Skeletal muscle cell (primary cell): ENCODE data around the gene CACNG3.
"Not testable (repeated sequence)": the region's sequence is repeated elsewhere in the genome, so short reads cannot be mapped to it uniquely, and the experiment has no call there.

Experiments
- DNase-seq: peaks from one replicate; pipeline ENCODE4 v3.0.0-alpha.2; 2010; ENCODE audit warnings: low read depth
- H3K4me3 ChIP-seq: 2 replicates; pipeline ENCODE4 v1.5.1; 2011; ENCODE audit warnings: low read depth, mild to moderate bottlenecking, control low read depth, low read length, moderate library complexity

CACNG3 gene

DNA sequence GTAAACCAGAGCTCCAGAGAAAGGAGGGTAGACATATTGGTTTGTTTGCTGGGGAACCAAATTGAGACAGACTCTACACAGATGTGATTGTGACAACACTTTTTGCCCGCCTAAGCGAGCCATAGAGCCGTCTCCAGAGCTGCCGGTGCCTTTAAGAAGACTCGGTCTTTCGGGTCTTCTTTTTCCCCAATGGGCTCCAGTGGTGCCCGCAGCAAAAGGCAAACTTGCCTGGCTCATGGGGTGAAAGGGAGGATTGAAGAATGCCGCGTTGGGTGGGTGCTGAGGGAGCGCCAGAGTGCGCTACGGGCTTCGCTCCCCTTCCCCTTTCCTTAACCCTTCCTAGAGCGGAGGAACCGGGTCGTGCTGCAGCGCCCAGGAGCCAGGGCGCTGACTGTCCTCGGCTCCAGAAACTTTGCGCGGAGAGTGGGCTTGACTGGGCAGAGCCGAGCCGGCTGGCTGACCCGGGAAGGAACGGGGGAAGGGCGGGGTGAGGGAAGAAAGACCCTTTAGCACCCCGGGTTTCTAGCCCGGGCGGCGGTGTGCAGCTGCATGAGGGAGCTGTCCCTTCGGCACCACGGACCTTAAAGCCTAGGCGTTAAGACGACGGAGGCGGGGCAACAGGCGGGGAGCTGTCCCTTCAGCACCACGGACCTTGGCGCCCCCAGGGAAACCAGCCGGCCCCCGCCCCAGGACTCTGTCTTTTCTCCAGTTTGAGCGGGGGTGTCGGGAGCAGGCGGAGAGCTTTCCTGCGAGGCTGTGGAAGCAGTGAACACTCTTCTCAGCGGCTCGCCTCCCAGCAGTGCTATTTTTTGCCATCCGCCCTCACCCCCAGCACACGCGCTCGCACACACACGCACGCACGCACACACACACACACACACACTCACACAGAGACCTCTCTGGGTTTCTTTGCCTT lies at the start of gene CACNG3:
CACNG3 (plus strand) TSS at position 880 of the 916 bp plus-strand sequence. CDS start 420 bp downstream, outside the sequence.
- H3K4me3 ChIP-seq: no peak within 1 kb of the TSS
- DNase-seq: no peak

- no peak for DNase-seq
- no peak overlapping the region for H3K4me3 ChIP-seq
These were observed 49.2 kb upstream of the CACNG3 start for GRCh38 chr16:24206926-24207325.

- no peak overlapping the region for H3K4me3 ChIP-seq
- no peak for DNase-seq
These were observed 47.4 kb upstream of the CACNG3 start for GRCh38 chr16:24208710-24209109.

DNA sequence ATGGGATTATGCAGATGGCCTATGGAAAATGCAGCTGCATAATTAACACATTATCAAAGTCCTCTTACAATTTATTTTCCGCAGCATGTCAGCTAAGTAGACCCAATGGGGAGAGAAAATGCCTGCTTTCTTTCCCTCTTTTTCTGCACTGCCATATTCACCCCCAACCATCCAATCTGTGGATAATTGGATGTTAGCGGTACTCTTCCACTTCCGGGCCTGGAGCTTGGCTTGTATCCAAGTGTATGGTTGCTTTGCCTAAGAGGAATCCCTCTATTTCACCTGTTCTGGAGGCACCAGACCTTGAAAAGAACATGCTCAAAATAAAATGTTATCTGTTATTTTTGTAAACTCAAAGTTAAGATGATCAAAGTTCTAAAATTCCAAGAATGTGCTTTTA lies 41.1 kb upstream of the CACNG3 start:
- no peak for DNase-seq
- H3K4me3 ChIP-seq: no peak overlapping the region

DNA sequence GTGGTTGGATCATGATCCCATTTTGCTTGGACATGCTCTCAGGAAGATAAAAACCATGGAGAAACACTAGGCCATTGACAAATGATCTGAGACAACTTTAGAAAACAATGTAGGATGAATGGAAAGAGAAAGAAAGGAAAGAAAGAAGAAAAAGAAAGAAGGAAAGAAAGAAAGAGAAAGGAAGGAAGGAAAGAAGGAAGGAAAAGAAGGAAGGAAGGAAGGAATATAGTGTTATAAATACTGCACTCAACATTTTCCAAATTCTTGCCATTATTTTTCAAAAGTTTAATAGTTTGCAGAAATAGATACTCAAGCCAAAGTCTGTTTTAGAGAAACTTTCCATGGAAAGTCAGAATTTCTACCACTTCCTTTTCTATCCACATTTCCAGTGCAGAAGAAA lies 39.2 kb upstream of the CACNG3 start:
- no peak for DNase-seq
- H3K4me3 ChIP-seq: no peak overlapping the region

DNA sequence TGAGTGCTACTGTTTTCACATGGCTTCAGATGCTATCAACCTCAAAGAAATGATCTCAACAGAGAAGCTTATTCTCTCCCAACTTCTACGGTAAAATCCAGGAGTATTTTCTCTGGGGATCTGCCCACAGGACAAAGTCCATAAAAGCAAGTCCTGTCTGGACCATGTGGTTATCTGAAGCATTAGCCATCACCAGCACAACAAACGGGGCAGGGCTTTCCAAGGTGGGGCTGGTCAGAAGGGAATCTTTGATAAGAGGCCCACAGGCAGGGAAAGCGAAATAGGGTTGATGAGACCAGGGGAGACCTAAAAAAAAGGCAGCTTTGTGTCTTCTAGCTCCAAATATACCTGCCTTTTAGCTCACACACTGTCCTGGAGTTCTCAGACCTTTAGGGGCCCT lies 38.7 kb upstream of the CACNG3 start:
- no peak for DNase-seq
- no peak overlapping the region for H3K4me3 ChIP-seq

GRCh38 chr16:24218299-24218698 lies 37.8 kb upstream of the CACNG3 start:
- no peak for DNase-seq
- H3K4me3 ChIP-seq: no peak overlapping the region

DNA sequence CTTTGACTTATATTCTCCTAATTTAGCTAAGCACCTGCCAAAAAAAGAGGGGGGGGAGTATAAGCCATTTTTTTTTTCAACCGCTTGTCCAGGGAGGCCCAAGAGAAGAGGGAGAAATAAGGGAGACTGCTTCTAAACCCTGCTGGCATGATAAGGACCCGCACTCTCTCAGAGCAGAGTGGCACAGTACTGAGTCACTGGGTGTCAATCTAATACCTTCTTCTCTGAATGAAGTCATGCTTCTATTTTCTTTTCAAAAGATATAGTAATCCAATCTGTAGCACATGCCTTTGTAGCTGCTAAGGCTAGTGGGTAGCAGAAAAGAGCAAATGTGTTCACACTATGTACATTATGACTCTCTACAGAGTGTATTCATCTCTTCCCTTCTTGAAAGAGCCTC lies 34.9 kb upstream of the CACNG3 start:
- H3K4me3 ChIP-seq: no peak overlapping the region
- DNase-seq: no peak

- DNase-seq: no peak
- no peak overlapping the region for H3K4me3 ChIP-seq
These were observed 27.6 kb upstream of the CACNG3 start for GRCh38 chr16:24228514-24228913.

- H3K4me3 ChIP-seq: no peak overlapping the region
- no peak for DNase-seq
These were observed 23.2 kb upstream of the CACNG3 start for GRCh38 chr16:24232936-24233335.

DNA sequence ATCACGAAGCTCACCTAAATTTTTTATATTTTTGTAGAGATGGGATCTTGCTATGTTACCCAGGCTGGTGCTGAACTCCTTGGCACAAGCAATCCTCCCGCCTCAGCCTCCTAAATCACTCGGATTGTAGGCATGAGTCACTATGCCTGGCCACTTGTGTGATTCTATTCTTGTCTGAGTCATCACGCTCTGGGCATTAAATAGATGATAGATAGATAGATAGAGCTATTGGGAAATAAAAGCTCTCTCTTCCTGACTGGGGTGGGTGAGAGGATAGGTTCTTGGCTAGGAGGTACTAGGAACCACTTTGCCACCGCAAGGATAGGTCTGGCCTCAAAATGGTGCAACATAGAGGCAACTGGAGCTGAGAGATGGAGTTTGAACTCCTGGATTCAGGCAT lies 21.4 kb upstream of the CACNG3 start:
- H3K4me3 ChIP-seq: no peak overlapping the region

GRCh38 chr16:24235806-24236205 lies 20.3 kb upstream of the CACNG3 start:
- no peak for DNase-seq
- no peak overlapping the region for H3K4me3 ChIP-seq

More for the DNA sequence above, 21.4 kb upstream of the CACNG3 start:
- no peak for DNase-seq

DNA sequence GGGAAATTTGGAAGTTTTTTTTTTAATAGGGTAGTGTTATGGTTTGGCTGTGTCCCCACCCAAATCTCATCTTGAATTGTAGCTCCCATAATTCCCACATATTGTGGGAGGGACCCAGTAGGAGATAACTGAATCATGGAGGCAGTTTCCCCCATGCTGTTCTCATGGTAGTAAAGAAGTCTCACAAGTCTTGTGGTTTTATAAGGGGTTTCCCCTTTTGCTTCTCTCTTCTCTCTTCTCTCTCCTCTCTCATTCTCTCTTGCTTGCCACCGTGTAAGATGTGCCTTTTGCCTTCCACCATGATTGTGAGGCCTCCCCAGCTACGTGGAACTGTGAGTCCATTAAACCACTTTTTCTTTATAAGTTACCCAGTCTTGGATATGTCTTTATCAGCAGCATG lies 17.3 kb upstream of the CACNG3 start:
- DNase-seq, H3K4me3 ChIP-seq: not testable (repeated sequence)

GRCh38 chr16:24246911-24247607 lies 9.1 kb upstream of the CACNG3 start:
- no peak for DNase-seq
- no peak overlapping the region for H3K4me3 ChIP-seq

DNA sequence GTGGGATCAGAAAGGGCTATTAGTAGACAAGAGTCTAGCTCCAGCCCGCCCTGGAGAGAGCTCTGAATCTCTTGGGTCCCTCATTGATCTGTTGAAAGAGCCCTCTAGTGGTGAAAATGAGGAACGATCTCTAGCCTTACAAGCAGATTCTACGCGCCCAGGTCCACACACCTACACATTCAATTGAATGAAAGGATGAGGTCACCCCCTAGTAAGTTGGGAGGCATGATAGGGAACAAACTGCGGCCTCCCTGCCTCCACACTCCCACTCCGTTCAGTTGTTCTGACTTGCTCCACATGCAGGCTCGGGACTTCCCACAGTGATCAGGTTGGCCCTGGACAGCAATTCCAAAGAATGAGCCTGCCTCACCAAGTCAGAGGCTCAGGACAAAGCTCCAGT lies 2.9 kb upstream of the CACNG3 start:
- no peak for DNase-seq
- H3K4me3 ChIP-seq: no peak overlapping the region

DNA sequence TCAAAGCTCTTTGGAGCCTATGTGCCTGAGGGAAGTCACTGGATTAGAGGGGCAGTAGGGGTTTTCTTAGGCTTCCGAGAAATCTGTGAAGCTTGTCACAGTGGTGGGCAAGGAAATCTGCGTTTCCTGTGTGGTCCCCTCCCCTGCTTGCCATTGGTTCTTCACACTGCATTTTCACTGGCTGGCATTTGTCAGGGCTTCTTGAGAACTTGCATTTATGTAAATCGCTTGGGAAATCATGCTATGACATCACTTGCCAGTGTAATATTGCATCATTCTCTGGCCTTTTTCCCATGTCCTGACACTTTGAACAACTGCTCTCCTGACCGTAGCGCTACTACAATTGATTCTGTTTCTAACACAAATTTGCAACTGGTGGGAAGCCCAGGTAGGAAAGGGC lies 1.8 kb downstream of the CACNG3 start:
- H3K4me3 ChIP-seq: no peak overlapping the region
- no peak for DNase-seq

DNA sequence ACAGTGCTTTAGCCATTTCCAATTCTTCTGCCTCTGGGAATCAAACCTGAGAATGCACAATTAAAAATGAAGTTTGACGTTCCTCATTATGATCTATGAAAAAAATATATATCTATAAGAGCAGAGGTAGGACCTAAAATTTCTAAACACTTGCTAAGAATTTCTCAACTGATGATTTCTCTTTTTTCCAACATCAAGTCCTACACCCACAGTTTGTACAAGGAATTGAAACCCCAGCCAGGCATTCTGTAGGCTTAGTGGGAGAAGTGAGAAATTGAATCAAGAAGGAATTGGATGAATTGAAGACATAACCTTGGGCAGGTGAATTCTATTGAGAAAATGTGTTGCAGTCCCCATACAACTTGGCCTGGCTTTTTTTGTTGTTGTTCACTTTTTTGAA lies 2.7 kb downstream of the CACNG3 start:
- no peak for DNase-seq
- H3K4me3 ChIP-seq: no peak overlapping the region

DNA sequence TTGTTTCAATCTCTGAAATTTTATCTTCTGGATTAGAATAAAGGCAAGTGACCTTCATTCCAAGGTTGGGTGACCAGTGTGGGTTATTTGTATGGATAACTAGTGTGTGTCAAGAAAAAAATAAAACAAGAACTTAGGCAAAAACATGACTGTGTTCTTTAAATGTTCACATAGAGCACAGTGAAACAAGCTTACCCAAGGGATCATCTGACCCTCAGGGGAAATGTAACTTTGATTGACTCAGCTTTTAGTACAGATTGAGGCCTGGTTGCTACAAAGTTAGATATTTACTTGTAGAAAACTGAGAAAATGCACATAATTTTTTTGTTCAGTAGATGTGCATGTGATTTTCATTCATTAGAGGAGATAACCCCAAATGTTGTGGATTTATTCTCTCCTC lies 6.7 kb downstream of the CACNG3 start:
- DNase-seq: no peak
- H3K4me3 ChIP-seq: no peak overlapping the region

- DNase-seq: no peak
These were observed 14.7 kb downstream of the CACNG3 start for GRCh38 chr16:24270721-24271442.

DNA sequence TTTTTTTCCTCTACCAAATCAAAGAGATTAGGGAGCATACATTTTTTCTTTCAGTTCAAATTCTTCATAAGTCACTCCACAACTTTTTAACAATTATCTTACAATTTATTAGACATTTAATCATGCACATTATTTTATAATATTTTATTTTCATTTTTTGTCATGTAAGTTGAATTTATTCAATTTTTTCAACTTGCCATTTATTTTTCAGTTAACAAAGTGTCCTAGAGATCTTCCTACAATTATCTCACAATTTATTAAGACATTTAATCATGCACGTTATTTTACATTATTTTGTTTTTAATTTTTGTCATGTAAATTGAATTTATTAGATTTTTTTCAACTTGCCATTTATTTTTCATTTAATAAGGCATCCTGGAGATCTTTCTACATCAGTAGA lies 16.2 kb downstream of the CACNG3 start:
- no peak overlapping the region for H3K4me3 ChIP-seq
- no peak for DNase-seq

More at GRCh38 chr16:24270721-24271442, 14.7 kb downstream of the CACNG3 start:
- no peak overlapping the region for H3K4me3 ChIP-seq
